ENCODE data around the gene UGDH. TPM values are rescaled to one million over a fixed set of nuclear protein-coding genes. Genes with fewer than 3 reads are reported as not detected.

UGDH gene
- polyA plus RNA-seq, 1 donor (not counting 4 experiments of a cell fraction or from before 2014, with no cell fraction given): 39.4 TPM

DNA sequence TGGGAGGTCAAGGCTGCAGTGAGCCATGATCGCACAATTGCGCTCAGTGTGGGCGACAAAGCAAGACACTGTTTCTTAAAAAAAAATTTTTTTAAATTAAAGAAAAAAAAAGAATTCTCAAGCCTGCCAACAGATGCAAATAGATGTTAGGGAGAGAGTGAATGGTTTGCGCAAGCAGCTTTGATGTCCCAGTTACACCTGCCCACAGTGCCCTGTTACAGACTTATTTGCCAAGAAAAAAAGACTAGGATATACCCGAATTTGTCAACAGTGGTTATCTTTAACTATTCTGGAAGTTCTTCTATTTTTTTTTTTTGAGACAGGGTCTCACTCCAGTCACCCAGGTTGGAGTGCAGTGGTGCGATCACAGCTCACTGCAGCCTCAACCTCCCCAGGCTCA, 44.3 kb upstream of the UGDH start:
- H3K4me1 ChIP-seq (ENCODE audit: control insufficient read depth, extremely low read depth, insufficient read depth, low read length): peaks cover 16% of the 10 kb centered on the region
- no peak overlapping the region for H3K4me2 ChIP-seq (ENCODE audit: control insufficient read depth, extremely low read depth, insufficient read depth, low read depth, low read length)
- no peaks in the 10 kb centered on the region for H3K9me3 ChIP-seq (ENCODE audit: control insufficient read depth, low read depth, low read length)
- DNase-seq (ENCODE audit: low read depth, low spot score): no peak
- no peaks in the 10 kb centered on the region for H4K20me1 ChIP-seq (ENCODE audit: control insufficient read depth, extremely low read depth, insufficient read depth, low read length)
- no peak overlapping the region for H2AFZ ChIP-seq (ENCODE audit: control insufficient read depth, low read length)
- H3K27me3 ChIP-seq (ENCODE audit: control insufficient read depth, extremely low read depth, insufficient read depth, low read length): no peaks in the 10 kb centered on the region
- no peak overlapping the region for H3K4me3 ChIP-seq (ENCODE audit: control insufficient read depth in 2 of 3, extremely low read depth in 1 of 3, insufficient read depth in 2 of 3, low read depth in 1 of 3, low read length in 3 of 3)
- no peaks in the 10 kb centered on the region for H3K9me1 ChIP-seq (ENCODE audit: control insufficient read depth, extremely low read depth, insufficient read depth, low read length)
- H3K9ac ChIP-seq (ENCODE audit: control insufficient read depth, extremely low read depth, insufficient read depth, low read length): no peak overlapping the region
- H3K79me2 ChIP-seq (ENCODE audit: control insufficient read depth, insufficient read depth, low read length): no peaks in the 10 kb centered on the region
- dilution Hi-C loops (cut with MboI; ENCODE audit: extremely low pct_ligation_motif_present, low sequenced_read_pairs): no loop called here
- TF ChIP-seq, protein P1, sequence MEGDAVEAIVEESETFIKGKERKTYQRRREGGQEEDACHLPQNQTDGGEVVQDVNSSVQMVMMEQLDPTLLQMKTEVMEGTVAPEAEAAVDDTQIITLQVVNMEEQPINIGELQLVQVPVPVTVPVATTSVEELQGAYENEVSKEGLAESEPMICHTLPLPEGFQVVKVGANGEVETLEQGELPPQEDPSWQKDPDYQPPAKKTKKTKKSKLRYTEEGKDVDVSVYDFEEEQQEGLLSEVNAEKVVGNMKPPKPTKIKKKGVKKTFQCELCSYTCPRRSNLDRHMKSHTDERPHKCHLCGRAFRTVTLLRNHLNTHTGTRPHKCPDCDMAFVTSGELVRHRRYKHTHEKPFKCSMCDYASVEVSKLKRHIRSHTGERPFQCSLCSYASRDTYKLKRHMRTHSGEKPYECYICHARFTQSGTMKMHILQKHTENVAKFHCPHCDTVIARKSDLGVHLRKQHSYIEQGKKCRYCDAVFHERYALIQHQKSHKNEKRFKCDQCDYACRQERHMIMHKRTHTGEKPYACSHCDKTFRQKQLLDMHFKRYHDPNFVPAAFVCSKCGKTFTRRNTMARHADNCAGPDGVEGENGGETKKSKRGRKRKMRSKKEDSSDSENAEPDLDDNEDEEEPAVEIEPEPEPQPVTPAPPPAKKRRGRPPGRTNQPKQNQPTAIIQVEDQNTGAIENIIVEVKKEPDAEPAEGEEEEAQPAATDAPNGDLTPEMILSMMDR (optimal IDR thresholded peaks at IDR 0.05 in 1 of 3, IDR thresholded peaks at IDR 0.05 in 1 of 3, conservative IDR thresholded peaks at IDR 0.05 in 1 of 3; ENCODE audit: extremely low read depth in 1 of 3, insufficient read depth in 2 of 3, low read length in 3 of 3): no peak
- no peak for TF ChIP-seq EZH2 (IDR thresholded peaks at IDR 0.05; ENCODE audit: low read length)
- no peaks in the 10 kb centered on the region for H3K36me3 ChIP-seq (ENCODE audit: control insufficient read depth in 2 of 2, extremely low read depth in 1 of 2, insufficient read depth in 2 of 2, low read length in 2 of 2)
- no peak for FAIRE-seq
- no peak overlapping the region for H3K27ac ChIP-seq (ENCODE audit: control insufficient read depth, insufficient read depth, low read length)

DNA sequence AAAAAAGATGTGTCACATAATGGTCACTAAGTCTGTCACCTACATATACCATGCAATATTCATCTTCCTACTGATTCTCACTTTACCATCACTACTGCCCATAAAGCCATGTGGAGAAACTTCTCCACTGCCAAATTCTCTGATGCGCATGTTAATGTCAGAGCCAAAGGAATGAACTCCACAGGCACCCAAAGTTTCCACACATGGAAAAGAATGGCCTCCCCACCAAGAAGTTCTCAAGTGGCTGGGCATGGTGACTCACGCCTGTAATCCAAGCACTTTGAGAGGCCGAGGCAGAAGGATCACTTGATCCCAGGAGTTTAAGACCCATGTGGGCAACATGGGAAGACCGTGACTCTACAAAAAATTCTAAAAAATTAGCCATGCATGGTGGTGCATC, 43.8 kb upstream of the UGDH start:
- TF ChIP-seq EZH2 (IDR thresholded peaks at IDR 0.05; ENCODE audit: low read length): no peak
- TF ChIP-seq, protein P1 (optimal IDR thresholded peaks at IDR 0.05 in 1 of 3, IDR thresholded peaks at IDR 0.05 in 1 of 3, conservative IDR thresholded peaks at IDR 0.05 in 1 of 3; ENCODE audit: extremely low read depth in 1 of 3, insufficient read depth in 2 of 3, low read length in 3 of 3): no peak
- H3K27me3 ChIP-seq (ENCODE audit: control insufficient read depth, extremely low read depth, insufficient read depth, low read length): no peaks in the 10 kb centered on the region
- H3K9me3 ChIP-seq (ENCODE audit: control insufficient read depth, low read depth, low read length): no peaks in the 10 kb centered on the region
- no peak overlapping the region for H3K9ac ChIP-seq (ENCODE audit: control insufficient read depth, extremely low read depth, insufficient read depth, low read length)
- peaks cover 21% of the 10 kb centered on the region for H3K4me1 ChIP-seq (ENCODE audit: control insufficient read depth, extremely low read depth, insufficient read depth, low read length)
- DNase-seq (ENCODE audit: low read depth, low spot score) (no peak), FAIRE-seq (no peak)
- no peaks in the 10 kb centered on the region for H3K36me3 ChIP-seq (ENCODE audit: control insufficient read depth in 2 of 2, extremely low read depth in 1 of 2, insufficient read depth in 2 of 2, low read length in 2 of 2)
- H3K79me2 ChIP-seq (ENCODE audit: control insufficient read depth, insufficient read depth, low read length): no peaks in the 10 kb centered on the region
- no peaks in the 10 kb centered on the region for H4K20me1 ChIP-seq (ENCODE audit: control insufficient read depth, extremely low read depth, insufficient read depth, low read length)
- H3K9me1 ChIP-seq (ENCODE audit: control insufficient read depth, extremely low read depth, insufficient read depth, low read length): no peaks in the 10 kb centered on the region
- no peak overlapping the region for H3K27ac ChIP-seq (ENCODE audit: control insufficient read depth, insufficient read depth, low read length)
- dilution Hi-C loops (cut with MboI; ENCODE audit: extremely low pct_ligation_motif_present, low sequenced_read_pairs): no loop called here
- no peak overlapping the region for H3K4me3 ChIP-seq (ENCODE audit: control insufficient read depth in 2 of 3, extremely low read depth in 1 of 3, insufficient read depth in 2 of 3, low read depth in 1 of 3, low read length in 3 of 3)
- H2AFZ ChIP-seq (ENCODE audit: control insufficient read depth, low read length): no peak overlapping the region
- no peak overlapping the region for H3K4me2 ChIP-seq (ENCODE audit: control insufficient read depth, extremely low read depth, insufficient read depth, low read depth, low read length)
